ENCODE results near the gene DPM2. TPM values are rescaled to one million over a fixed set of nuclear protein-coding genes. Genes with fewer than 3 reads are reported as not detected.

Gene DPM2
- total RNA-seq, 1 donor from 2014 or later: 29.2 TPM

GRCh38 chr9:127926906-127927200, 10.8 kb downstream of the DPM2 start:
- Mint-ChIP-seq H3K4me3 (ENCODE audit: unreplicated experiment) (no peak overlapping the region), H3K27me3 (ENCODE audit: unreplicated experiment) (no peaks in the 10 kb centered on the region), H3K36me3 (ENCODE audit: unreplicated experiment) (no peaks in the 10 kb centered on the region), H3K9me3 (ENCODE audit: unreplicated experiment) (no peaks in the 10 kb centered on the region), H3K4me1 (ENCODE audit: unreplicated experiment) (peaks cover 29% of the 10 kb centered on the region), H3K27ac (ENCODE audit: unreplicated experiment) (no peak overlapping the region)
- TF ChIP-seq CTCF (IDR thresholded peaks at IDR 0.05): no peak
- DNase-seq (ENCODE audit: extremely low spot score, unreplicated experiment): no peak

- Mint-ChIP-seq H3K4me3 (ENCODE audit: unreplicated experiment) (no peak overlapping the region), H3K27me3 (ENCODE audit: unreplicated experiment) (no peaks in the 10 kb centered on the region)
- no peak for TF ChIP-seq CTCF (IDR thresholded peaks at IDR 0.05)
Measured at GRCh38 chr9:127925959-127926905, 11.4 kb downstream of the DPM2 start.

GRCh38 chr9:127924736-127925444, 12.8 kb downstream of the DPM2 start:
- peaks cover 30% of the 10 kb centered on the region for H3K4me1 Mint-ChIP-seq (ENCODE audit: unreplicated experiment)
- H3K27ac Mint-ChIP-seq (ENCODE audit: unreplicated experiment): no peak overlapping the region
- H3K27me3 Mint-ChIP-seq (ENCODE audit: unreplicated experiment): no peaks in the 10 kb centered on the region
- no peak overlapping the region for H3K4me3 Mint-ChIP-seq (ENCODE audit: unreplicated experiment)
- DNase-seq (ENCODE audit: extremely low spot score, unreplicated experiment): no peak
- no peaks in the 10 kb centered on the region for H3K36me3 Mint-ChIP-seq (ENCODE audit: unreplicated experiment)
- no peak for TF ChIP-seq CTCF (IDR thresholded peaks at IDR 0.05)
- no peaks in the 10 kb centered on the region for H3K9me3 Mint-ChIP-seq (ENCODE audit: unreplicated experiment)

More at GRCh38 chr9:127925959-127926905, 11.4 kb downstream of the DPM2 start:
- no peaks in the 10 kb centered on the region for H3K9me3 Mint-ChIP-seq (ENCODE audit: unreplicated experiment)
- DNase-seq (ENCODE audit: extremely low spot score, unreplicated experiment): no peak
- no peaks in the 10 kb centered on the region for H3K36me3 Mint-ChIP-seq (ENCODE audit: unreplicated experiment)
- peaks cover 28% of the 10 kb centered on the region for H3K4me1 Mint-ChIP-seq (ENCODE audit: unreplicated experiment)
- no peak overlapping the region for H3K27ac Mint-ChIP-seq (ENCODE audit: unreplicated experiment)

- Mint-ChIP-seq H3K36me3 (ENCODE audit: unreplicated experiment) (no peaks in the 10 kb centered on the region), H3K4me3 (ENCODE audit: unreplicated experiment) (no peak overlapping the region), H3K27me3 (ENCODE audit: unreplicated experiment) (no peaks in the 10 kb centered on the region), H3K27ac (ENCODE audit: unreplicated experiment) (peak overlapping the region; percentile 73), H3K4me1 (ENCODE audit: unreplicated experiment) (peaks cover 38% of the 10 kb centered on the region), H3K9me3 (ENCODE audit: unreplicated experiment) (no peaks in the 10 kb centered on the region)
- no peak for DNase-seq (ENCODE audit: extremely low spot score, unreplicated experiment)
- no peak for TF ChIP-seq CTCF (IDR thresholded peaks at IDR 0.05)
Measured at GRCh38 chr9:127923771-127924170, 13.9 kb downstream of the DPM2 start.

- DNase-seq (ENCODE audit: extremely low spot score, unreplicated experiment): no peak
- peaks cover 40% of the 10 kb centered on the region for H3K4me1 Mint-ChIP-seq (ENCODE audit: unreplicated experiment)
- no peaks in the 10 kb centered on the region for H3K27me3 Mint-ChIP-seq (ENCODE audit: unreplicated experiment)
- H3K4me3 Mint-ChIP-seq (ENCODE audit: unreplicated experiment): no peak overlapping the region
- TF ChIP-seq CTCF (IDR thresholded peaks at IDR 0.05): no peak
- H3K36me3 Mint-ChIP-seq (ENCODE audit: unreplicated experiment): no peaks in the 10 kb centered on the region
- no peaks in the 10 kb centered on the region for H3K9me3 Mint-ChIP-seq (ENCODE audit: unreplicated experiment)
- H3K27ac Mint-ChIP-seq (ENCODE audit: unreplicated experiment): no peak overlapping the region
Measured at GRCh38 chr9:127923046-127923445, 14.6 kb downstream of the DPM2 start.
